H1 (cell line): ENCODE results near the gene USF1. TPM values are rescaled to one million over a fixed set of nuclear protein-coding genes. Genes with fewer than 3 reads are reported as not detected.

Experiments
- FOSL1 ChIP-seq: IDR thresholded peaks from 2 replicates; pipeline ENCODE4 v1.6.1; 2011; ENCODE audit warnings: mild to moderate bottlenecking, low read depth, low read length, moderate library complexity; ENCODE audit not compliant: insufficient read depth
- GABPA ChIP-seq: IDR thresholded peaks from 2 replicates; pipeline ENCODE4 v1.6.1; 2011; ENCODE audit warnings: mild to moderate bottlenecking, low read length, moderate library complexity, borderline replicate concordance; ENCODE audit not compliant: insufficient read depth
- KDM1A ChIP-seq: fragments of 200-600, 300-600 bp; sonication (generic); IDR thresholded peaks from 2 replicates; pipeline ENCODE4 v1.7.1; 2016; ENCODE audit warnings: mild to moderate bottlenecking, low read length, borderline replicate concordance
- PHF8 ChIP-seq: fragments of 200-600 bp; sonication (generic); conservative IDR thresholded peaks from 2 replicates; pipeline ENCODE4 v1.7.1; 2012; ENCODE audit warnings: low read depth, mild to moderate bottlenecking, inconsistent platforms, low read length, moderate library complexity
- RAD21 ChIP-seq, 2 experiments: IDR thresholded peaks in 1 of 2; conservative IDR thresholded peaks in 1 of 2; 2 replicates each; pipeline ENCODE4 v1.6.1; 2011; ENCODE audit warnings: low read depth in 2 of 2, low read length in 2 of 2, improper control_type of control experiment in 1 of 2, inconsistent platforms in 1 of 2, mild to moderate bottlenecking in 1 of 2, moderate library complexity in 1 of 2
- RFX5 ChIP-seq: IDR thresholded peaks from 2 replicates; pipeline ENCODE4 v1.6.1; 2011; ENCODE audit warnings: low read depth, low read length, improper control_type of control experiment, borderline replicate concordance
- SIN3A ChIP-seq, 2 experiments: IDR thresholded peaks in 1 of 2; conservative IDR thresholded peaks in 1 of 2; 2 replicates each; pipeline ENCODE4 v1.6.1; 2011 to 2012; ENCODE audit warnings: low read length in 2 of 2, improper control_type of control experiment in 1 of 2, low read depth in 1 of 2, mild to moderate bottlenecking in 1 of 2
- TBP ChIP-seq: IDR thresholded peaks from 2 replicates; pipeline ENCODE4 v1.6.1; 2011; ENCODE audit warnings: low read depth, low read length, improper control_type of control experiment
- polyA plus RNA-seq, 7 experiments: library from polyadenylated mRNA; depleted of rRNA in 3 of 7; stranded (reverse) in 5 of 7; unstranded in 2 of 7; fragments of >200 nt in 5 of 7; fragments of 200-250 nt in 2 of 7; gene quantifications; 1 replicate in 5 of 7; 2 replicates in 1 of 7; 4 replicates in 1 of 7; pipeline versions ENCODE4 v1.2.1 to v1.2.3, GENCODE V29; 2011 to 2013; ENCODE audit warnings: missing spikeins in 2 of 7, mixed read lengths in 2 of 7
- total RNA-seq: library from RNA; stranded (reverse); fragmentation: NEBNext Ultra II Directional; extraction: Animal tissue kit (Norgen Biotek cat#: 25700); gene quantifications from 2 replicates; pipeline ENCODE4 v1.2.1, GENCODE V29; 2021

USF1 gene
- total and polyA plus RNA-seq, 2 of the 8 experiments (the other 6 are each of a cell fraction or from before 2014, with no cell fraction given), result 45.7 to 68.9 TPM

DNA sequence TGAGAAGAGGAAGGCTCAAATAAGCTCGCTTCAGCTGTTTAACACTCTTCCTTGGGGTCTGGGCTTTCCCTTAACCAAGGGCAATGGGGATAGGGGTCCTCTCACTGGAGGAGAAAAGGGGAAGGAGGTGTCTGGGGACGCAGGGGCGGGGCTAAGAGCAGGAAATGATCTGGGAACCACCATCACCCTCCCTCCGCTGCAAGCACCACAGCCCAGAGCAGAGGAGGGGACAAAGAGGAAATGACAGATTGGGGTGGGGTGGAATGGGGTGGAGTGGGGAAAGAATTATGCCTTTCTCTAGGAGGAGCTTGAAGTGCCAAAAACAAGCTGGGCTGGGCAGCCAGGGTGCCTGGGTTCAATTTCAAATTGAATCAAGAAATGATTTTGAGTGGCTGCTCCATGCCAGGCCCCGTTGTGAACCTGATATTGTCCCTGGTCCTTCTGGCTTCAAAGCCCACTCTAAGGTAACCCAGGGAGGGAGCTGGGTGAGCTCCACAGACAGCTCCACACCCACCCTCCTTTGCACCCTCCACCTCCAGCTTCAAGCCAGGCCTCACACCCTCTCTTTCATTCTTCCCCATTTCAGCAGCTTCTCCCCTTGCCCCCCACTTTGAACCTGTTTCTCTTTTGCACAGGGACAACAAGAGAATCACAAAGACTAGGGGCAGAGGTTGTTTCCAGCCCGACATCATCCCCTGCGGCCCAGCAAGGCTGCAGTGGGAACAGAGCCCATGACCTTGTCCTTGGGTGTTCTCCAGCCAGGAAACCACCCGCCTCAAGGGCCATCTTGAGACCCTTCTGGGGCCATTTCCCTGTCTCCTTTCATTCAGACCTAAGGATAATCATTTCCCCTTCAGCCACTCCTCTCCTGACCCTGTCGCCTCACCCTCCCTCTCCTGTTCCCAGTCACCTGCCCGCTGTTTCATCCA is 22.8 kb upstream of the USF1 start (continued):
- TF ChIP-seq KDM1A (no peak), SIN3A (conservative IDR thresholded peaks at IDR 0.05 in 1 of 2, IDR thresholded peaks at IDR 0.05 in 1 of 2; ENCODE audit: low read depth in 1 of 2, low read length in 2 of 2) (no peak), GABPA (no peak), RAD21 (IDR thresholded peaks at IDR 0.05 in 1 of 2, conservative IDR thresholded peaks at IDR 0.05 in 1 of 2; ENCODE audit: low read depth in 2 of 2, low read length in 2 of 2) (no peak), RFX5 (no peak), FOSL1 (no peak), TBP (no peak), PHF8 (no peak)
